AG08396 (cell line): Measurements from ENCODE around the gene NRXN3.
"Not testable (repeated sequence)": the region's sequence is repeated elsewhere in the genome, so short reads cannot be mapped to it uniquely, and the experiment has no call there.

Experiments used
- DNase-seq: peaks from one replicate; pipeline ENCODE4 v3.0.0; 2012; ENCODE audit warnings: low spot score, mixed read lengths

NRXN3 gene

GRCh38 chr14:78487573-78487972, 317.4 kb downstream of the NRXN3 start:
- DNase-seq = not testable (repeated sequence)

GRCh38 chr14:78488938-78489337, 318.8 kb downstream of the NRXN3 start:
- no peak for DNase-seq

GRCh38 chr14:78491048-78491447, 320.9 kb downstream of the NRXN3 start:
- no peak for DNase-seq

- DNase-seq = no peak
Measured at GRCh38 chr14:78498062-78498595, 328.0 kb downstream of the NRXN3 start.

- DNase-seq = no peak
Measured at GRCh38 chr14:78501909-78502308, 331.7 kb downstream of the NRXN3 start.

GRCh38 chr14:78508023-78508422, 337.9 kb downstream of the NRXN3 start:
- DNase-seq = no peak

- no peak for DNase-seq
Measured at GRCh38 chr14:78509516-78509915, 339.3 kb downstream of the NRXN3 start.

- no peak for DNase-seq
Measured at GRCh38 chr14:78512021-78512420, 341.8 kb downstream of the NRXN3 start.

- no peak for DNase-seq
Measured at GRCh38 chr14:78519863-78520262, 349.7 kb downstream of the NRXN3 start.

- DNase-seq = no peak
Measured at GRCh38 chr14:78524196-78524595, 354.0 kb downstream of the NRXN3 start.

- DNase-seq = no peak
Measured at GRCh38 chr14:78524766-78525165, 354.6 kb downstream of the NRXN3 start.

GRCh38 chr14:78530078-78530477, 359.9 kb downstream of the NRXN3 start:
- DNase-seq = no peak

GRCh38 chr14:78534141-78534540, 364.0 kb downstream of the NRXN3 start:
- no peak for DNase-seq

GRCh38 chr14:78535041-78535440, 364.9 kb downstream of the NRXN3 start:
- DNase-seq = no peak

- not testable (repeated sequence) for DNase-seq
Measured at GRCh38 chr14:78541788-78542187, 371.6 kb downstream of the NRXN3 start.

GRCh38 chr14:78543433-78543832, 373.3 kb downstream of the NRXN3 start:
- no peak for DNase-seq

GRCh38 chr14:78561074-78561473, 390.9 kb downstream of the NRXN3 start:
- DNase-seq = no peak

GRCh38 chr14:78566026-78566858, 396.1 kb downstream of the NRXN3 start:
- peak; percentile 69 for DNase-seq

GRCh38 chr14:78566859-78567172, 396.6 kb downstream of the NRXN3 start:
- DNase-seq = no peak

GRCh38 chr14:78567343-78567742, 397.2 kb downstream of the NRXN3 start:
- DNase-seq = no peak

GRCh38 chr14:78573736-78574135, 403.6 kb downstream of the NRXN3 start:
- not testable (repeated sequence) for DNase-seq

GRCh38 chr14:78576437-78577166, 406.4 kb downstream of the NRXN3 start:
- DNase-seq = no peak

- no peak for DNase-seq
Measured at GRCh38 chr14:78581229-78581628, 411.1 kb downstream of the NRXN3 start.
